ENCODE data around the gene CLCF1. TPM values are rescaled to one million over a fixed set of nuclear protein-coding genes. Genes with fewer than 3 reads are reported as not detected.

CLCF1 gene
- total and polyA plus RNA-seq, 2 of the 13 experiments (the other 11 are each of a cell fraction or from before 2014, with no cell fraction given) = 0.49 to 0.78 TPM

GRCh38 chr11:67382276-67383136 lies 9.1 kb upstream of the CLCF1 start (continued):
- TF ChIP-seq MEF2D (CRISPR knock-in tag; IDR thresholded peaks at IDR 0.05) = no peak
- TF ChIP-seq RARA (CRISPR knock-in tag; IDR thresholded peaks at IDR 0.05) = no peak
- no peak for TF ChIP-seq ZNF660 (CRISPR knock-in tag; IDR thresholded peaks at IDR 0.05; ENCODE audit: borderline replicate concordance, low read depth)
- TF ChIP-seq RBAK (CRISPR knock-in tag; IDR thresholded peaks at IDR 0.05) = no peak
- TF ChIP-seq ZBTB21 (CRISPR knock-in tag; IDR thresholded peaks at IDR 0.05) = no peak
- no peak for TF ChIP-seq SSRP1 (CRISPR knock-in tag; IDR thresholded peaks at IDR 0.05)
- no peak for TF ChIP-seq ZNF24 (IDR thresholded peaks at IDR 0.05)
- no peak for TF ChIP-seq ASH2L (IDR thresholded peaks at IDR 0.05; ENCODE audit: insufficient read length, low read depth, low read length)
- no peak for TF ChIP-seq KLF6 (CRISPR knock-in tag; IDR thresholded peaks at IDR 0.05)
- no peak for TF ChIP-seq ZNF17 (CRISPR knock-in tag; IDR thresholded peaks at IDR 0.05)
- TF ChIP-seq ZNF333 (CRISPR knock-in tag; IDR thresholded peaks at IDR 0.05; ENCODE audit: borderline replicate concordance) = no peak
- no peak for TF ChIP-seq HDAC1 (CRISPR knock-in tag; IDR thresholded peaks at IDR 0.05)
- no peak for TF ChIP-seq RXRB (CRISPR knock-in tag; IDR thresholded peaks at IDR 0.05; ENCODE audit: borderline replicate concordance)
- TF ChIP-seq ZNF607 (CRISPR knock-in tag; IDR thresholded peaks at IDR 0.05; ENCODE audit: borderline replicate concordance) = no peak
- TF ChIP-seq NPAS2 (CRISPR knock-in tag; IDR thresholded peaks at IDR 0.05; ENCODE audit: borderline replicate concordance) = no peak
- no peak for TF ChIP-seq NFRKB (IDR thresholded peaks at IDR 0.05)
- no peak for TF ChIP-seq FOXP1 (IDR thresholded peaks at IDR 0.05)
- TF ChIP-seq FOXP1 (CRISPR knock-in tag; IDR thresholded peaks at IDR 0.05) = no peak
- no peak for TF ChIP-seq SKI (IDR thresholded peaks at IDR 0.05; ENCODE audit: partially characterized antibody)
- no peak for TF ChIP-seq FOXK1 (CRISPR knock-in tag; IDR thresholded peaks at IDR 0.05; ENCODE audit: borderline replicate concordance, low read depth)
- no peak for TF ChIP-seq ETV5 (CRISPR knock-in tag; IDR thresholded peaks at IDR 0.05; ENCODE audit: borderline replicate concordance)
- TF ChIP-seq DNMT1 (CRISPR knock-in tag; IDR thresholded peaks at IDR 0.05) = no peak
- no peak for TF ChIP-seq HCFC1 (IDR thresholded peaks at IDR 0.05; ENCODE audit: low read depth, low read length)
- no peak for TF ChIP-seq ZKSCAN5 (CRISPR knock-in tag; IDR thresholded peaks at IDR 0.05)
- TF ChIP-seq ZNF33B (CRISPR knock-in tag; IDR thresholded peaks at IDR 0.05) = no peak
- TF ChIP-seq ONECUT2 (CRISPR knock-in tag; IDR thresholded peaks at IDR 0.05) = no peak
- no peak for TF ChIP-seq ZNF629 (CRISPR knock-in tag; conservative IDR thresholded peaks at IDR 0.05)
- no peak for TF ChIP-seq ZNF646 (CRISPR knock-in tag; IDR thresholded peaks at IDR 0.05)
- no peak for TF ChIP-seq ZBTB38 (CRISPR knock-in tag; IDR thresholded peaks at IDR 0.05)

Data from HepG2 (cell line).